Right lobe of liver (tissue), 4 donors: ENCODE measurements around the gene UBA1.

Source experiments
- CTCF ChIP-seq, 4 donors: fragments of 200-600 bp in 3 of 4; fragments of 450-650 bp in 1 of 4; IDR thresholded peaks; one replicate each; pipeline versions ENCODE4 v1.5.1 to v1.8.0; 2016 to 2022; ENCODE audit warnings: antibody characterized with exemption in 4 of 4, mild to moderate bottlenecking in 2 of 4
- POLR2A ChIP-seq: fragments of 450-650 bp; IDR thresholded peaks from one replicate; pipeline ENCODE4 v1.6.1; 2017; ENCODE audit warnings: antibody characterized with exemption, mild to moderate bottlenecking
- donor health status: DM: no; HTN: no; CAD: no.
- donor health status: DM: no; HTN: no; CAD: no.
- donor health status: DM: no; HTN: yes; CAD: no.

DNA sequence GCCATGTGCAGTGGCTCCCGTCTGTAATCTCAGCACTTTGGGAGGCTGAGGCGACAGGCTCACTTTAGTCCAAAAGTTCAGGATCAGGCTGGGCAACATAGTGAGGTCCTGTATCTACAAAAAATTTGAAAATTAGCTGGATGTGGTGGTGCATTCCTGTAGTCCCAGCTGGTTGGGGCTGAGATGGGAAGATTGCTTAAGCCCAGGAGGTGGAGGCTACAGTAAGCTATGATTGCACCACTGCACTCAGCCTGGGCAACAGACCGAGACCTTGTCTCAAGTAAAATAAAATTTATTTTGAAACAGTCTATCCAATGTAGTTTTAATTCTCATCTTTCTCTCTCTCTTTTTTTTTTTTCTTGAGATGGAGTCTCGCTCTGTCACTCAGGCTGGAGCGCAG lies 27.5 kb upstream of the UBA1 start:
- TF ChIP-seq POLR2A (no peak), CTCF (IDR thresholded peaks at IDR 0.05) (no peak)
